ENCODE measurements around the gene TEX54. TPM values are rescaled to one million over a fixed set of nuclear protein-coding genes. Genes with fewer than 3 reads are reported as not detected.

The TEX54 gene
- total RNA-seq, 4 donors from 2014 or later: not detected

GRCh38 chr11:62791501-62792201 is 41.0 kb downstream of the TEX54 start, which contains the start of gene TMEM223:
TMEM223 (minus strand) TSS chr11:62792006; CDS start chr11:62791994, 12 bp downstream.
- no peaks in the 10 kb centered on the region for H3K27me3 ChIP-seq
- H3K4me1 ChIP-seq: peaks cover 27 to 54% (median 31%) of the 10 kb centered on the region in 3 donors
- H3K36me3 ChIP-seq: peaks cover 31 to 66% (median 39%) of the 10 kb centered on the region in 3 donors
- peak within 1 kb of the TSS; percentile 86 to 93 (median 88) for H3K27ac ChIP-seq
- WGBS, 2 donors: 0% methylated on average over 1 to 3 of the region's 58 CpGs
- peak within 1 kb of the TSS; percentile 81 to 90 (median 86) for H3K4me3 ChIP-seq
- peak; percentile 24 for DNase-seq
- TF ChIP-seq POLR2A (IDR thresholded peaks at IDR 0.05): peak in 3 of 4 donors; percentile 42 to 84 (median 77)
- TF ChIP-seq CTCF (IDR thresholded peaks at IDR 0.05): peak in 4 of 6 experiments; percentile 20 to 43 (median 36)
- intact Hi-C loops (cut with DNase I): loop anchor here (5.0 kb wide), 1 partner anchor 71 kb away; no protein-coding TSS in a partner anchor
- H3K9me3 ChIP-seq: no peaks in the 10 kb centered on the region

GRCh38 chr11:62789576-62789975 is 43.1 kb downstream of the TEX54 start:
- Histone ChIP-seq H3K27ac (peak overlapping the region in 1 of 4 donors; percentile 93), H3K4me3 (no peak overlapping the region), H3K36me3 (peaks cover 11 to 51% (median 18%) of the 10 kb centered on the region in 3 donors), H3K4me1 (peaks cover 35 to 66% (median 40%) of the 10 kb centered on the region in 3 donors), H3K27me3 (no peaks in the 10 kb centered on the region), H3K9me3 (no peaks in the 10 kb centered on the region)
- WGBS, 2 donors: 50 to 59% methylated on average over 1 to 3 of the region's 3 CpGs
- TF ChIP-seq POLR2A (IDR thresholded peaks at IDR 0.05) (no peak), CTCF (IDR thresholded peaks at IDR 0.05) (no peak)
- no peak for DNase-seq
- intact Hi-C loops (cut with DNase I): loop anchor here (5.0 kb wide), 1 partner anchor 93 kb away; the partner anchor contains the start of gene SLC3A2

- H3K27me3 ChIP-seq: no peaks in the 10 kb centered on the region
- TF ChIP-seq POLR2A (IDR thresholded peaks at IDR 0.05): no peak
- H3K4me3 ChIP-seq: no peak overlapping the region
- peak overlapping the region in 2 of 4 donors; percentile 94 to 100 for H3K27ac ChIP-seq
- intact Hi-C loops (cut with DNase I): loop anchor here (5.0 kb wide), 1 partner anchor 93 kb away; the partner anchor contains the start of gene SLC3A2
- peaks cover 35 to 66% (median 40%) of the 10 kb centered on the region in 3 donors for H3K4me1 ChIP-seq
- DNase-seq: no peak
- peaks cover 7 to 50% (median 13%) of the 10 kb centered on the region in 3 donors for H3K36me3 ChIP-seq
- 43 to 79% methylated on average over 4 to 5 of the region's 5 CpGs for WGBS, 2 donors
- H3K9me3 ChIP-seq: no peaks in the 10 kb centered on the region
Observed at GRCh38 chr11:62788991-62789390, 43.6 kb downstream of the TEX54 start.

- H3K4me1 ChIP-seq: peaks cover 29 to 55% (median 35%) of the 10 kb centered on the region in 3 donors
- whole genome bisulfite sequencing, 2 donors: 0% methylated on average over 2 to 17 of the region's 88 CpGs
Observed at GRCh38 chr11:62787005-62787759, 45.5 kb downstream of the TEX54 start, which contains the start of gene TMEM179B. TMEM179B (plus strand) TSS chr11:62787402; CDS start chr11:62787432, 30 bp downstream.

More at GRCh38 chr11:62787005-62787759, 45.5 kb downstream of the TEX54 start, which contains the start of gene TMEM179B:
- peak; percentile 52 to 98 (median 94) for TF ChIP-seq POLR2A (IDR thresholded peaks at IDR 0.05)
- TF ChIP-seq CTCF (IDR thresholded peaks at IDR 0.05): peak in 5 of 6 experiments; percentile 22 to 63 (median 38)
- no peaks in the 10 kb centered on the region for H3K9me3 ChIP-seq
- peak within 1 kb of the TSS; percentile 65 to 100 (median 90) for H3K4me3 ChIP-seq
- peak within 1 kb of the TSS; percentile 94 to 100 (median 96) for H3K27ac ChIP-seq
- DNase-seq: peak; percentile 99
- H3K27me3 ChIP-seq: no peaks in the 10 kb centered on the region
- intact Hi-C loops (cut with DNase I): loop anchor here (5.0 kb wide), 1 partner anchor 95 kb away; the partner anchor contains the start of gene SLC3A2
- H3K36me3 ChIP-seq: peaks cover 0 to 48% (median 0%) of the 10 kb centered on the region in 3 donors

Measured in esophagus squamous epithelium (tissue), 5 donors.